ENCODE results near the gene RAI14.
"Not testable (repeated sequence)": the region's sequence is repeated elsewhere in the genome, so short reads cannot be mapped to it uniquely, and the experiment has no call there.

The RAI14 gene

GRCh38 chr5:34701442-34701841, 45.3 kb downstream of the RAI14 start:
- not testable (repeated sequence) for DNase-seq

- no peak for DNase-seq
These were observed 47.9 kb downstream of the RAI14 start for GRCh38 chr5:34703767-34704713.

GRCh38 chr5:34706084-34706483, 50.0 kb downstream of the RAI14 start:
- no peak for DNase-seq

- no peak for DNase-seq
These were observed 51.5 kb downstream of the RAI14 start for GRCh38 chr5:34707451-34708107.

GRCh38 chr5:34708777-34709176, 52.6 kb downstream of the RAI14 start:
- DNase-seq, result no peak

GRCh38 chr5:34709861-34710673, 53.9 kb downstream of the RAI14 start:
- DNase-seq, result no peak

- no peak for DNase-seq
These were observed 56.4 kb downstream of the RAI14 start for GRCh38 chr5:34712565-34712964.

GRCh38 chr5:34715711-34716110, 59.6 kb downstream of the RAI14 start:
- no peak for DNase-seq

- no peak for DNase-seq
These were observed 60.9 kb downstream of the RAI14 start for GRCh38 chr5:34716986-34717385.

GRCh38 chr5:34717426-34718327, 61.5 kb downstream of the RAI14 start:
- DNase-seq, result no peak

GRCh38 chr5:34718516-34718915, 62.4 kb downstream of the RAI14 start:
- no peak for DNase-seq

- no peak for DNase-seq
These were observed 62.9 kb downstream of the RAI14 start for GRCh38 chr5:34719029-34719428.

- no peak for DNase-seq
These were observed 65.2 kb downstream of the RAI14 start for GRCh38 chr5:34721327-34721726.

- no peak for DNase-seq
These were observed 66.1 kb downstream of the RAI14 start for GRCh38 chr5:34722183-34722582.

GRCh38 chr5:34724741-34725140, 68.6 kb downstream of the RAI14 start:
- DNase-seq, result no peak

GRCh38 chr5:34727166-34727749, 71.1 kb downstream of the RAI14 start:
- not testable (repeated sequence) for DNase-seq

GRCh38 chr5:34728236-34728635, 72.1 kb downstream of the RAI14 start:
- DNase-seq, result no peak

GRCh38 chr5:34731435-34732232, 75.5 kb downstream of the RAI14 start:
- DNase-seq, result no peak

- no peak for DNase-seq
These were observed 78.2 kb downstream of the RAI14 start for GRCh38 chr5:34734326-34734725.

- DNase-seq, result no peak
These were observed 79.6 kb downstream of the RAI14 start for GRCh38 chr5:34735491-34736426.
